Measurements from ENCODE around the gene MFSD6.
"Not testable (repeated sequence)": the region's sequence is repeated elsewhere in the genome, so short reads cannot be mapped to it uniquely, and the experiment has no call there.

MFSD6 gene

GRCh38 chr2:190407662-190408537 is at the start of gene MFSD6:
TSS of gene MFSD6 (plus strand) at chr2:190408355. CDS start at chr2:190436030, 27,675 bp downstream.
- peak; percentile 74 for DNase-seq

- DNase-seq, result not testable (repeated sequence)
These were observed 49.3 kb upstream of the MFSD6 start for GRCh38 chr2:190358655-190359448.

GRCh38 chr2:190360561-190360960 is 47.6 kb upstream of the MFSD6 start:
- no peak for DNase-seq

- DNase-seq, result no peak
These were observed 47.2 kb upstream of the MFSD6 start for GRCh38 chr2:190360965-190361364.

GRCh38 chr2:190361572-190361971 is 46.6 kb upstream of the MFSD6 start:
- DNase-seq, result no peak

GRCh38 chr2:190362894-190363293 is 45.3 kb upstream of the MFSD6 start:
- no peak for DNase-seq

GRCh38 chr2:190365499-190366204 is 42.5 kb upstream of the MFSD6 start:
- DNase-seq, result peak; percentile 34

GRCh38 chr2:190366248-190366753 is 41.9 kb upstream of the MFSD6 start:
- no peak for DNase-seq

GRCh38 chr2:190367091-190367490 is 41.1 kb upstream of the MFSD6 start:
- DNase-seq, result no peak

GRCh38 chr2:190369635-190370034 is 38.5 kb upstream of the MFSD6 start:
- DNase-seq, result no peak

GRCh38 chr2:190376083-190376482 is 32.1 kb upstream of the MFSD6 start:
- no peak for DNase-seq

GRCh38 chr2:190376591-190377245 is 31.4 kb upstream of the MFSD6 start:
- no peak for DNase-seq

GRCh38 chr2:190378880-190379237 is 29.3 kb upstream of the MFSD6 start:
- no peak for DNase-seq

- peak; percentile 41 for DNase-seq
These were observed 28.7 kb upstream of the MFSD6 start for GRCh38 chr2:190379249-190379964.

GRCh38 chr2:190380962-190381412 is 27.2 kb upstream of the MFSD6 start:
- DNase-seq, result no peak

- peak; percentile 64 for DNase-seq
These were observed 25.3 kb upstream of the MFSD6 start for GRCh38 chr2:190382851-190383250.

- DNase-seq, result no peak
These were observed 20.7 kb upstream of the MFSD6 start for GRCh38 chr2:190387422-190387821.

- DNase-seq, result no peak
These were observed 11.9 kb upstream of the MFSD6 start for GRCh38 chr2:190396271-190396670.

GRCh38 chr2:190402986-190403603 is 5.1 kb upstream of the MFSD6 start:
- DNase-seq, result no peak

- DNase-seq, result no peak
These were observed 3.7 kb upstream of the MFSD6 start for GRCh38 chr2:190404487-190404886.

- no peak for DNase-seq
These were observed 3.1 kb upstream of the MFSD6 start for GRCh38 chr2:190405070-190405469.

Measured in NCI-H2227 treated with DMSO at 0.1 percent for 48 hours (cell line).